ENCODE results near the gene RAD51B. TPM values are rescaled to one million over a fixed set of nuclear protein-coding genes. Genes with fewer than 3 reads are reported as not detected.

RAD51B gene
- total and polyA plus RNA-seq, 2 of the 13 experiments (the other 11 are each of a cell fraction or from before 2014, with no cell fraction given) = 7.0 to 9.5 TPM

DNA sequence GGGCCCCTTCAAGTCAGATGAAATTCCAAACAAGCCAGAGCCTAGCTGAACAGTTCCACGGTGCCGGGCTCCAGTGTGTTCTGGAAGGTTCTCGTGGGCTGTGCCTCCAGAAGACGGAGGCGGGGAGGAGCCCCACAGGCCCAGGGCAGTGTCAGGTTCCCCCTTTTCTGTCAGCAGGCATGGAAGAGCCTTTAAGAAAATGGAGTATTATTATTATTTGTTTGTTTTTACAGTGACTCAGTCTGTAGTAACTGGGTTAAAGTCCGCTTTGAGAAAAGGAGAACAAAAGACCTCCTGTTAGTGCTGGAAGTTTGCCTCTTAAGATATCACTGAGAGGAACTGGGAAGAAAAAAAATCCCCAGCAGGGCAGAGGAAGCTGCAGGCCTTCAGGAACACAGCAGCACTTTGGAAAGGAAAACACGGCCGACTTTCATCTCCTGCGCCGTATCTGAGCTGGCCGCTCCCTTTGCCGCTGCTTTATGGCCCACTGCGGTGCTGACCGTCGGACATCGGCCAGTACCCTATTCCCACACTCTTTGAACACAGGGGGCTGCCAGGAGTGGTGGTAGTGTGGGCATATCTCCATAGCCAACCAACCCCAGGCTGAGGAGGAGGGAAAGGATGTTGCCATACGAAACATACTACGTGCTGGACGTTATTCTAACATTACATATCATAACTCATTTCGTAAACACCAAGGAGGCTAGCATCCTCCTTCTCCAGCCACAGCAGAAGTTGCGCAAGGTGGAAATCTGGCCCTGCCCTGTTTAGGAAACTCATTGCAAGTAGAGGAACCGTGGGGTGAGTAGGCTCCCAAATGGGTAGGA lies 779.3 kb downstream of the RAD51B start (continued):
- 0 out of 2 replicates have a peak, but pooled peaks have one; percentile 10 for TF ChIP-seq ATF7-NPFF (CRISPR knock-in tag; IDR thresholded peaks at IDR 0.05; ENCODE audit: low read depth)
- TF ChIP-seq, protein P1, sequence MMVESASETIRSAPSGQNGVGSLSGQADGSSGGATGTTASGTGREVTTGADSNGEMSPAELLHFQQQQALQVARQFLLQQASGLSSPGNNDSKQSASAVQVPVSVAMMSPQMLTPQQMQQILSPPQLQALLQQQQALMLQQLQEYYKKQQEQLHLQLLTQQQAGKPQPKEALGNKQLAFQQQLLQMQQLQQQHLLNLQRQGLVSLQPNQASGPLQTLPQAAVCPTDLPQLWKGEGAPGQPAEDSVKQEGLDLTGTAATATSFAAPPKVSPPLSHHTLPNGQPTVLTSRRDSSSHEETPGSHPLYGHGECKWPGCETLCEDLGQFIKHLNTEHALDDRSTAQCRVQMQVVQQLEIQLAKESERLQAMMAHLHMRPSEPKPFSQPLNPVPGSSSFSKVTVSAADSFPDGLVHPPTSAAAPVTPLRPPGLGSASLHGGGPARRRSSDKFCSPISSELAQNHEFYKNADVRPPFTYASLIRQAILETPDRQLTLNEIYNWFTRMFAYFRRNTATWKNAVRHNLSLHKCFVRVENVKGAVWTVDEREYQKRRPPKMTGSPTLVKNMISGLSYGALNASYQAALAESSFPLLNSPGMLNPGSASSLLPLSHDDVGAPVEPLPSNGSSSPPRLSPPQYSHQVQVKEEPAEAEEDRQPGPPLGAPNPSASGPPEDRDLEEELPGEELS (CRISPR knock-in tag; IDR thresholded peaks at IDR 0.05) = peak; percentile 59; the same call in 1 of the 2 replicates
- TF ChIP-seq, protein P2, sequence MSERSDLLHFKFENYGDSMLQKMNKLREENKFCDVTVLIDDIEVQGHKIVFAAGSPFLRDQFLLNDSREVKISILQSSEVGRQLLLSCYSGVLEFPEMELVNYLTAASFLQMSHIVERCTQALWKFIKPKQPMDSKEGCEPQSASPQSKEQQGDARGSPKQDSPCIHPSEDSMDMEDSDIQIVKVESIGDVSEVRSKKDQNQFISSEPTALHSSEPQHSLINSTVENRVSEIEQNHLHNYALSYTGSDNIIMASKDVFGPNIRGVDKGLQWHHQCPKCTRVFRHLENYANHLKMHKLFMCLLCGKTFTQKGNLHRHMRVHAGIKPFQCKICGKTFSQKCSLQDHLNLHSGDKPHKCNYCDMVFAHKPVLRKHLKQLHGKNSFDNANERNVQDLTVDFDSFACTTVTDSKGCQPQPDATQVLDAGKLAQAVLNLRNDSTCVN (CRISPR knock-in tag; IDR thresholded peaks at IDR 0.05; ENCODE audit: borderline replicate concordance) = peak; percentile 59; the same call in 1 of the 2 replicates
- 0 out of 2 replicates have a peak, but pooled peaks have one; percentile 30 for TF ChIP-seq JUND (CRISPR knock-in tag; IDR thresholded peaks at IDR 0.05)
- 0 out of 2 replicates have a peak, but pooled peaks have one; percentile 44 for TF ChIP-seq SMAD3 (CRISPR knock-in tag; IDR thresholded peaks at IDR 0.05)
- TF ChIP-seq, protein P3, sequence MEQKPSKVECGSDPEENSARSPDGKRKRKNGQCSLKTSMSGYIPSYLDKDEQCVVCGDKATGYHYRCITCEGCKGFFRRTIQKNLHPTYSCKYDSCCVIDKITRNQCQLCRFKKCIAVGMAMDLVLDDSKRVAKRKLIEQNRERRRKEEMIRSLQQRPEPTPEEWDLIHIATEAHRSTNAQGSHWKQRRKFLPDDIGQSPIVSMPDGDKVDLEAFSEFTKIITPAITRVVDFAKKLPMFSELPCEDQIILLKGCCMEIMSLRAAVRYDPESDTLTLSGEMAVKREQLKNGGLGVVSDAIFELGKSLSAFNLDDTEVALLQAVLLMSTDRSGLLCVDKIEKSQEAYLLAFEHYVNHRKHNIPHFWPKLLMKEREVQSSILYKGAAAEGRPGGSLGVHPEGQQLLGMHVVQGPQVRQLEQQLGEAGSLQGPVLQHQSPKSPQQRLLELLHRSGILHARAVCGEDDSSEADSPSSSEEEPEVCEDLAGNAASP (CRISPR knock-in tag; IDR thresholded peaks at IDR 0.05; ENCODE audit: borderline replicate concordance) = no peak
- peak; percentile 35; the same call in 1 of the 2 replicates for TF ChIP-seq NFKB2 (CRISPR knock-in tag; IDR thresholded peaks at IDR 0.05; ENCODE audit: borderline replicate concordance)
- TF ChIP-seq SOX6 (IDR thresholded peaks at IDR 0.05) = no peak
- TF ChIP-seq SOX6 (CRISPR knock-in tag; IDR thresholded peaks at IDR 0.05) = peak; percentile 91
- TF ChIP-seq ZNF652 (CRISPR knock-in tag; IDR thresholded peaks at IDR 0.05; ENCODE audit: borderline replicate concordance, low read depth) = 0 out of 2 replicates have a peak, but pooled peaks have one; percentile 12
- peak; percentile 61 for TF ChIP-seq YEATS4 (CRISPR knock-in tag; IDR thresholded peaks at IDR 0.05; ENCODE audit: borderline replicate concordance)
- no peak for TF ChIP-seq ZNF3 (CRISPR knock-in tag; IDR thresholded peaks at IDR 0.05)
- peak; percentile 62 for TF ChIP-seq POGZ (CRISPR knock-in tag; IDR thresholded peaks at IDR 0.05)
- TF ChIP-seq, protein P4, sequence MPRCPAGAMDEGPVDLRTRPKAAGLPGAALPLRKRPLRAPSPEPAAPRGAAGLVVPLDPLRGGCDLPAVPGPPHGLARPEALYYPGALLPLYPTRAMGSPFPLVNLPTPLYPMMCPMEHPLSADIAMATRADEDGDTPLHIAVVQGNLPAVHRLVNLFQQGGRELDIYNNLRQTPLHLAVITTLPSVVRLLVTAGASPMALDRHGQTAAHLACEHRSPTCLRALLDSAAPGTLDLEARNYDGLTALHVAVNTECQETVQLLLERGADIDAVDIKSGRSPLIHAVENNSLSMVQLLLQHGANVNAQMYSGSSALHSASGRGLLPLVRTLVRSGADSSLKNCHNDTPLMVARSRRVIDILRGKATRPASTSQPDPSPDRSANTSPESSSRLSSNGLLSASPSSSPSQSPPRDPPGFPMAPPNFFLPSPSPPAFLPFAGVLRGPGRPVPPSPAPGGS (CRISPR knock-in tag; IDR thresholded peaks at IDR 0.05) = peak; percentile 30; the same call in 1 of the 2 replicates
- TF ChIP-seq LCORL (IDR thresholded peaks at IDR 0.05) = no peak
- TF ChIP-seq LCORL (CRISPR knock-in tag; IDR thresholded peaks at IDR 0.05) = peak; percentile 60
- no peak for TF ChIP-seq PCBP1 (IDR thresholded peaks at IDR 0.05; ENCODE audit: borderline replicate concordance, low read depth, low read length)
- TF ChIP-seq, protein P5, sequence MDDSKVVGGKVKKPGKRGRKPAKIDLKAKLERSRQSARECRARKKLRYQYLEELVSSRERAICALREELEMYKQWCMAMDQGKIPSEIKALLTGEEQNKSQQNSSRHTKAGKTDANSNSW (CRISPR knock-in tag; IDR thresholded peaks at IDR 0.05; ENCODE audit: borderline replicate concordance) = no peak
- TF ChIP-seq ZNF317 (CRISPR knock-in tag; IDR thresholded peaks at IDR 0.05) = peak; percentile 65
- TF ChIP-seq, protein P6, sequence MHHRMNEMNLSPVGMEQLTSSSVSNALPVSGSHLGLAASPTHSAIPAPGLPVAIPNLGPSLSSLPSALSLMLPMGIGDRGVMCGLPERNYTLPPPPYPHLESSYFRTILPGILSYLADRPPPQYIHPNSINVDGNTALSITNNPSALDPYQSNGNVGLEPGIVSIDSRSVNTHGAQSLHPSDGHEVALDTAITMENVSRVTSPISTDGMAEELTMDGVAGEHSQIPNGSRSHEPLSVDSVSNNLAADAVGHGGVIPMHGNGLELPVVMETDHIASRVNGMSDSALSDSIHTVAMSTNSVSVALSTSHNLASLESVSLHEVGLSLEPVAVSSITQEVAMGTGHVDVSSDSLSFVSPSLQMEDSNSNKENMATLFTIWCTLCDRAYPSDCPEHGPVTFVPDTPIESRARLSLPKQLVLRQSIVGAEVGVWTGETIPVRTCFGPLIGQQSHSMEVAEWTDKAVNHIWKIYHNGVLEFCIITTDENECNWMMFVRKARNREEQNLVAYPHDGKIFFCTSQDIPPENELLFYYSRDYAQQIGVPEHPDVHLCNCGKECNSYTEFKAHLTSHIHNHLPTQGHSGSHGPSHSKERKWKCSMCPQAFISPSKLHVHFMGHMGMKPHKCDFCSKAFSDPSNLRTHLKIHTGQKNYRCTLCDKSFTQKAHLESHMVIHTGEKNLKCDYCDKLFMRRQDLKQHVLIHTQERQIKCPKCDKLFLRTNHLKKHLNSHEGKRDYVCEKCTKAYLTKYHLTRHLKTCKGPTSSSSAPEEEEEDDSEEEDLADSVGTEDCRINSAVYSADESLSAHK (CRISPR knock-in tag; IDR thresholded peaks at IDR 0.05; ENCODE audit: borderline replicate concordance) = 0 out of 2 replicates have a peak, but pooled peaks have one; percentile 60

All from HepG2 (cell line).